Astrocyte of the cerebellum (primary cell): ENCODE measurements around the gene XRCC5.
A peak's percentile ranks its signal among the peaks of the same experiment; 100 is the strongest.
"Not testable (repeated sequence)": the region's sequence is repeated elsewhere in the genome, so short reads cannot be mapped to it uniquely, and the experiment has no call there.

Source experiments
- DNase-seq: peaks from one replicate; pipeline ENCODE4 v3.0.0-alpha.2; 2011; ENCODE audit warnings: low read depth
- H3K4me3 ChIP-seq: 2 replicates; pipeline ENCODE4 v1.5.1; 2011; ENCODE audit warnings: mild to moderate bottlenecking, low read depth, low read length, moderate library complexity
- in situ Hi-C: cut with HindIII; loops from 2 replicates; pipeline ENCODE4 v1.10.0; 2017; ENCODE audit warnings: low sequenced_read_pairs
- TF ChIP-seq, protein P1 (sequence below): IDR thresholded peaks from 2 replicates; pipeline ENCODE4 v1.5.1; 2012; ENCODE audit warnings: low read length, low read depth, moderate library complexity, mild to moderate bottlenecking; ENCODE audit errors: missing control alignments

XRCC5 gene

DNA sequence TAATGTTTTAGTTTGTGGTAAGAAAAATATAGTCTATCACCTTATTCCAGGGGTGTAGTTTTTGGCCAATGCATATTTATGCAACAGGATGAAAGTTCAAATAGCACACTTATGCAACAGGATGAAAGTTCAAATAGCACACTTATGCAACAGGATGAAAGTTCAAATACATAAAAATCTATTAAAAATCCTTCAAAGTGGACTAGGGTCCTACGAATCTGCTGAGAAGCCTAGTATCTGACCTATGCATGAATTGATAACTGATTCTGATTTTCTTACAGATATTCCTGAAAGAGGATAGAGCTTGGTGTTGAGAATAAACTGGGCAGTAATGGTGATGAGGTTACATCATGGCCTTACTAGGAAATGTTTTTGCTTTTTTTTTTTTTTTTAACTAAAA is 30.4 kb upstream of the XRCC5 start:
- no peak for DNase-seq
- H3K4me3 ChIP-seq: no peak overlapping the region
- TF ChIP-seq, protein P1, sequence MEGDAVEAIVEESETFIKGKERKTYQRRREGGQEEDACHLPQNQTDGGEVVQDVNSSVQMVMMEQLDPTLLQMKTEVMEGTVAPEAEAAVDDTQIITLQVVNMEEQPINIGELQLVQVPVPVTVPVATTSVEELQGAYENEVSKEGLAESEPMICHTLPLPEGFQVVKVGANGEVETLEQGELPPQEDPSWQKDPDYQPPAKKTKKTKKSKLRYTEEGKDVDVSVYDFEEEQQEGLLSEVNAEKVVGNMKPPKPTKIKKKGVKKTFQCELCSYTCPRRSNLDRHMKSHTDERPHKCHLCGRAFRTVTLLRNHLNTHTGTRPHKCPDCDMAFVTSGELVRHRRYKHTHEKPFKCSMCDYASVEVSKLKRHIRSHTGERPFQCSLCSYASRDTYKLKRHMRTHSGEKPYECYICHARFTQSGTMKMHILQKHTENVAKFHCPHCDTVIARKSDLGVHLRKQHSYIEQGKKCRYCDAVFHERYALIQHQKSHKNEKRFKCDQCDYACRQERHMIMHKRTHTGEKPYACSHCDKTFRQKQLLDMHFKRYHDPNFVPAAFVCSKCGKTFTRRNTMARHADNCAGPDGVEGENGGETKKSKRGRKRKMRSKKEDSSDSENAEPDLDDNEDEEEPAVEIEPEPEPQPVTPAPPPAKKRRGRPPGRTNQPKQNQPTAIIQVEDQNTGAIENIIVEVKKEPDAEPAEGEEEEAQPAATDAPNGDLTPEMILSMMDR: no peak
- in situ Hi-C loops: no loop called here

DNA sequence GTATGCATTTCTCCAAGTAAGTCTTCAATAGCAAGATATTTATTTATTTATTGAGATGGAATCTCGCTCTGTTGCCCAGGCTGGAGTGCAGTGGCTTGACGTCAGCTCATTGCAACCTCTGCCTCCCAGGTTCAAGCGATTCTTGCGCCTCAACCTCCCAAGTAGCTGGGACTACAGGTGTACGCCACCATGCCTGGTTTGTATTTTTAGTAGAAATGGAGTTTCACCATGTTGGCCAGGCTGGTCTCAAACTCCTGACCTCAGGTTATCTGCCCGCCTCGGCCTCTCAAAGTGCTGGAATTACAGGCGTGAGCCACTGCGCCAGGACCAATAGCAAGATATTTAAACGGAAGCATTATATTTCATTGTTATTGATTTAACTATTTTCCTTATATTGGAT is 29.1 kb upstream of the XRCC5 start:
- DNase-seq, in situ Hi-C loops, H3K4me3 ChIP-seq: not testable (repeated sequence)

DNA sequence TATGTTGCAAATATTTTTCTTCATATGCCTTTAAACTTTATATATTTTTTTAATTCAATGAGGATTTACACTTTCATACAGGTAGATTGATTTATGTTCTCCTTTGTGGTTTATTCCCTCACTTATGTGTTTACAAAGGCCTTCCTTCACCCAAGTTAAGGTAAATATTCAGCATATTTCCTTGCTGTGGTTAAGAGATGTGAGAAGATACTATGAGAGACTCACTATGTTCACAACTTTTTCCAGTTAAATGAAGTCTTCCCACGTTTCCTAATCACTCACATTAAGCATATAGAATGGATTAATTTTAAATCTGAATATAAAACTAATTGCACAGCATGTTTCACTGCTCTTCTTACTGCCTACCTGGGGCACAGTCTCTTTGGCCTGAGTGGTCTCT is 28.1 kb upstream of the XRCC5 start:
- in situ Hi-C loops: no loop called here

DNA sequence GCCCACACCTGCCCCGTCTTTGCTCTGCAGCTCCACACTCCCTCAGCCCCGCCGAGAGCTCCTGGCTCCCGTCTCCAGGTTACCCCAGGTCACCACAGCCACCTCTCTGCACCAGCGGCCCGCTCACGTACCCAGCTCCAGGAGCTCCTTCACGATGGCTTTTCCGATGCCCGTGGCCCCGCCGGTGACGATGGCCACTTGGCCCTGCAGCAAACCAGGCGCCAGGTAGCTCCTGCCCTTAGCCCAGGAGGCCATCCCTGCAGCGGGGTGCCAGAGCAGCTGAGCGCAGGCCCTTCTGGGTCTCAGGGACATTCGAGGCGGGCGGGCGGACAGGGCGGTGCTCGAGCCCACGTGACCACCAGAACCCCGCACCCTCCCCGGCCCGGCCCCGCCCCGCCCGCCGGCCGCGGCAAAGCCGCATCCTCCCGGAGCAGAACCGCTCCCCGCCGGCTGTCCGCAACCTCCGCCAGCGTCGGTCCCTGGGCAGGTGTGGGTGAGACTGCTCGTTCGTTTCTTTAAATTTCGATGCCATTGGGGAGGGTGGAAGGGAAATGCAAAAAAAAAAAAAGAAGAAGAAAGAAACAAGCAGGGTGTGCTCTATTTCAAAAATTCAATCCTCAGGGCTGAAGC is 27.5 kb upstream of the XRCC5 start, which contains the start of the genes PECR and TMEM169:
PECR (minus strand) TSS at position 323 of the 630 bp plus-strand sequence; CDS start at position 255, 68 bp downstream.
TMEM169 (plus strand) TSS at position 433 of the 630 bp plus-strand sequence. CDS start 14,045 bp downstream, outside the sequence.
- in situ Hi-C loops: no loop called here
- DNase-seq: no peak
- peak within 1 kb of the TSS; percentile 72 for H3K4me3 ChIP-seq
- TF ChIP-seq, protein P1: no peak

More for the DNA sequence above, 28.1 kb upstream of the XRCC5 start:
- no peak for DNase-seq
- peak overlapping the region; percentile 72 for H3K4me3 ChIP-seq
- TF ChIP-seq, protein P1: no peak

DNA sequence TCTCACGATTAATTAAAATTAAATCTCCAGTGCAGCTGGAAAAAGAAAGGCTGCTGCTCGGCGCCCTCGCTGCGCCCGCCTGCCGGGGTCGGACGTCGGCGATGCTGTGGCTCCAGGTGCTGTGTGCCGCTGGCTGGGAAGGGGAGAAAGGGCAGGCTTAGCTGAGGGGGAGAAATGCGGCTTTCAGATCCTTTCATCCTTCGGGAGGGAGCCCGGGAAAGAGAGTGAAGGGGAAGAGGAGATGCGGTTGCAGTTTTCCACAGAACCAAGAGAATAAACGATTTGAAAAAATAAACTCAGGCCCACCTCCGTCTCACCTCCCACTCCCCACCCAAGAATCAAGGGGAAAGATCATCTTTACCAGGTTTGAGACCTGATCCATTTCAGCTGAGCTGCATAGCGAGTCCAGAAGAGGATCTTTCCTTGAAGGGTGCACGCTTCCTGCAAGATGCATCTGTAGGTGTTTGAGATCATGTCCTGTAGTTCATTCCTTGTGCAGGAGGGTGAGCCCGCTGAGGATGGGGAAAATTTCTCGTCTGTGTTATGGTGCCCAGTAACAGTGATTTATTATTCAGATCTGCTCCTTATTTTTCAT is 26.9 kb upstream of the XRCC5 start:
- in situ Hi-C loops: no loop called here
- no peak for DNase-seq
- TF ChIP-seq, protein P1: no peak
- peak overlapping the region; percentile 72 for H3K4me3 ChIP-seq

DNA sequence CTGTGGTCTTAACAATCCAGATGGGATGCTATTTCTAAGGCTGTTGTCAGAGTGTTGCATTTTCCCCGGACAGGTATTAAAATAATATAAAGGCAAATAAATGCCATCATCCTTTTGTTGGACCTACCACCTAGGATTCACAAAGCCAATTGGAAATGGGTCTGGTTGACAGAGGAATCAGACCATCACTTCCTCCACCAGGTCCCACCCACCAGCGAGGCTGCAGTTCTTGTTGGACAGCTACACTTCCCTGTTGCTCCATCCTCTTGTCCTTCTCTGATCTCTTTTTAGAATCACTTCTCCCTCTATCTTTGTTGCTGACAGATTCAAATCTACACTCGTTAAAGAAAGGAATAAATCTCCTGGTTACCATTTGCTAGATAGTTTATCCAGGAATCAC is 26.3 kb upstream of the XRCC5 start:
- TF ChIP-seq, protein P1: no peak
- in situ Hi-C loops: no loop called here
- H3K4me3 ChIP-seq: peak overlapping the region; percentile 72
- no peak for DNase-seq
